Measurements from ENCODE around the gene PREB. TPM values are rescaled to one million over a fixed set of nuclear protein-coding genes. Genes with fewer than 3 reads are reported as not detected.

PREB gene
- total RNA-seq, 1 donor from 2014 or later: 37.7 TPM

GRCh38 chr2:27085673-27086089 lies 48.8 kb downstream of the PREB start:
- DNase-seq (peak; percentile 88), ATAC-seq (peak; percentile 60 to 74)
- intact Hi-C loops (cut with DNase I): no loop called here
- peak; percentile 49 for TF ChIP-seq CTCF (IDR thresholded peaks at IDR 0.05)
- peak overlapping the region; percentile 92 for H3K27ac ChIP-seq
- no peaks in the 10 kb centered on the region for H3K27me3 ChIP-seq (ENCODE audit: low read depth)
- peaks cover 42% of the 10 kb centered on the region for H3K4me1 ChIP-seq
- H3K4me3 ChIP-seq: peak overlapping the region; percentile 73
- no peaks in the 10 kb centered on the region for H3K36me3 ChIP-seq
- no peaks in the 10 kb centered on the region for H3K9me3 ChIP-seq

GRCh38 chr2:27085062-27085672 lies 49.3 kb downstream of the PREB start:
- ATAC-seq (no peak), DNase-seq (no peak)
- Histone ChIP-seq H3K36me3 (no peaks in the 10 kb centered on the region), H3K9me3 (no peaks in the 10 kb centered on the region), H3K27me3 (ENCODE audit: low read depth) (no peaks in the 10 kb centered on the region), H3K4me1 (peaks cover 47% of the 10 kb centered on the region), H3K4me3 (peak overlapping the region; percentile 73), H3K27ac (peak overlapping the region; percentile 92)
- TF ChIP-seq CTCF (IDR thresholded peaks at IDR 0.05): no peak
- intact Hi-C loops (cut with DNase I): no loop called here

DNA sequence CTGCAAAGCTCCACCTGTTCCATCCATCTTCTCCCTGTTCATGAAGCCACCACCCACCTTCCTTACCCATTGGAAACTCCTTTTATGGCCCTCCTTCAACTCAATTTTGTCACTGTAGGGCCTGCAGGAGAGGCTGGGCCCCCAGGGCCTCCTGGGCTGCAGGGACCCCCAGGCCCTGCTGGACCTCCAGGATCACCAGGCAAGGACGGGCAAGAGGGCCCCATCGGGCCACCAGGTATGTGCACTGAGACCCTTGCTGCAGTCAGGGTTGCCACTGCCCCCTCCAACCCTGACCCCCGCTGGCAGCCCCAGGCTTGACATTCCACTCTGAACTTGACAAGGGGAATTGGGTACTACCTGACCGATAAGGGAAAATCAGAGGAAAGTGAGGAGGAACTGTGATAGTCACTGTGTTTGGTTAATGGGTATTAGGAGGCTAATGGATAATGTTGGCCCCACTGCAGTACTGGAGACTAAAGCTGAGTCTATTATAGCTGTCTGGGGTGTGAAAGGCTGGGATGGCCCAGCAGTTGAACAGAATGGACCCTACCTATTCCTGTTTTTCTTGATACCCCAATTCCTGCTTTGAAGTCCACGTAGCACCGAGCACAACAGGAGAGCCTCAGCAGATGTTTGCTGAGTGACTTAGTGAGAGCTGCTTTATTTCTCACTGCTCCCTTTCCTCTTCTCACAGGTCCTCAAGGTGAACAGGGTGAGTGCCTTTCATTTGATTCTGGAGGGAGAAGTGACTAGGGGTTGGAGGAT lies 50.0 kb downstream of the PREB start:
- Histone ChIP-seq H3K27ac (no peak overlapping the region), H3K4me1 (peaks cover 50% of the 10 kb centered on the region), H3K27me3 (ENCODE audit: low read depth) (no peaks in the 10 kb centered on the region), H3K4me3 (no peak overlapping the region), H3K9me3 (no peaks in the 10 kb centered on the region), H3K36me3 (no peaks in the 10 kb centered on the region)
- ATAC-seq (no peak), DNase-seq (no peak)
- intact Hi-C loops (cut with DNase I): no loop called here
- no peak for TF ChIP-seq CTCF (IDR thresholded peaks at IDR 0.05)

DNA sequence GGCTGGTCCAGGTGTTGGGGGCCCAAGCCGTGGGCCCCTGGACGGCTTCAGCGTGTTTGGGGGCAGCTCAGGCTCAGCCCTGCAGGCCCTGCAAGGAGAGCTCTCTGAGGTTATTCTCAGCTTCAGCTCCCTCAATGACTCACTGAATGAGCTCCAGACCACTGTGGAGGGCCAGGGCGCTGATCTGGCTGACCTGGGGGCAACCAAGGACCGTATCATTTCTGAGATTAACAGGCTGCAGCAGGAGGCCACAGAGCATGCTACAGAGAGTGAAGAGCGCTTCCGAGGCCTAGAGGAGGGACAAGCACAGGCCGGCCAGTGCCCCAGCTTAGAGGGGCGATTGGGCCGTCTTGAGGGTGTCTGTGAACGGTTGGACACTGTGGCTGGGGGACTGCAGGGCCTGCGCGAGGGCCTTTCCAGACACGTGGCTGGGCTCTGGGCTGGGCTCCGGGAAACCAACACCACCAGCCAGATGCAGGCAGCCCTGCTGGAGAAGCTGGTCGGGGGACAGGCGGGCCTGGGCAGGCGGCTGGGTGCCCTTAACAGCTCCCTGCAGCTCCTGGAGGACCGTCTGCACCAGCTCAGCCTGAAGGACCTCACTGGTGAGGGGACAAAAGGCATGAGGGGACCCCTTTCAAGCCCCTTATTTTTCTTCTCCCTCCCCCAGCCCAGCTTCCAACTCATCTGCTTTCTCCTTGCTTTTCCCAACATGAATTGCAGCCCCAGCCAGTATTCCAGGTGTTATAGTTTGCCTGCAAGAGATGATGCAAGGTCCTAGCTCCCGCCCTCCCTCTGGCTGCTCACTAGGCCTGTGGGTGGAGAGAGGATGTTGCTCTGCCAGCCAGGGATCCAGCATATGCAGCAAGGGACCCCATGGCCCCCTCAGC lies 50.8 kb downstream of the PREB start:
- intact Hi-C loops (cut with DNase I): no loop called here
- Histone ChIP-seq H3K4me3 (no peak overlapping the region), H3K36me3 (no peaks in the 10 kb centered on the region), H3K27ac (no peak overlapping the region), H3K27me3 (ENCODE audit: low read depth) (no peaks in the 10 kb centered on the region), H3K4me1 (peaks cover 50% of the 10 kb centered on the region), H3K9me3 (no peaks in the 10 kb centered on the region)
- ATAC-seq (no peak), DNase-seq (no peak)
- TF ChIP-seq CTCF (IDR thresholded peaks at IDR 0.05): no peak

GRCh38 chr2:27082773-27083409 lies 51.5 kb downstream of the PREB start:
- H3K27me3 ChIP-seq (ENCODE audit: low read depth): no peaks in the 10 kb centered on the region
- DNase-seq (no peak), ATAC-seq (no peak)
- no peaks in the 10 kb centered on the region for H3K9me3 ChIP-seq
- H3K36me3 ChIP-seq: no peaks in the 10 kb centered on the region
- intact Hi-C loops (cut with DNase I): no loop called here
- no peak overlapping the region for H3K4me3 ChIP-seq
- TF ChIP-seq CTCF (IDR thresholded peaks at IDR 0.05): no peak
- H3K27ac ChIP-seq: no peak overlapping the region
- peaks cover 50% of the 10 kb centered on the region for H3K4me1 ChIP-seq
